ENCODE measurements around the gene DIAPH3.

DIAPH3 gene

GRCh38 chr13:60150538-60150937, 13.2 kb downstream of the DIAPH3 start:
- no peak for DNase-seq

- DNase-seq, result no peak
Observed at GRCh38 chr13:60148918-60149317, 14.8 kb downstream of the DIAPH3 start.

GRCh38 chr13:60147361-60147760, 16.4 kb downstream of the DIAPH3 start:
- DNase-seq, result no peak

- DNase-seq, result no peak
Observed at GRCh38 chr13:60146471-60146870, 17.3 kb downstream of the DIAPH3 start.

DNA sequence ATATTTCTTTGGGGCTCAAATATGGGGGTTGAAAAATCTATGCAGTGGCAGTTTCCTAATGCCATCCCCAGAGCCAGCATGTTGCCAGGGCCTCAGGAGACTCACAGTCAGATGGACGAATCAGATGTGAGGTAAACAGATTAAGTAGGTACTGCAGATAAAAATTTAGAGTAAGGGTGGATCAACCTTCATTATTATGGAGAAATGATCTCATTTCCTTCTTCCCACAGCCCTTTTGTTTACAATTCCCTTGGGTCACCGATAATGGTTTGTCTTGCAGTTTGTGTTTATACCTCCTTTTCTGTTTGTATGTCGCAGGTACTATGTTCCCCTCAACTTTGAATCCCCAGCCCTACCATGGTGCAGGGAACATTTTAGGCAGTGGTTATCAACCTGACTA, 20.0 kb downstream of the DIAPH3 start:
- DNase-seq, result no peak

DNA sequence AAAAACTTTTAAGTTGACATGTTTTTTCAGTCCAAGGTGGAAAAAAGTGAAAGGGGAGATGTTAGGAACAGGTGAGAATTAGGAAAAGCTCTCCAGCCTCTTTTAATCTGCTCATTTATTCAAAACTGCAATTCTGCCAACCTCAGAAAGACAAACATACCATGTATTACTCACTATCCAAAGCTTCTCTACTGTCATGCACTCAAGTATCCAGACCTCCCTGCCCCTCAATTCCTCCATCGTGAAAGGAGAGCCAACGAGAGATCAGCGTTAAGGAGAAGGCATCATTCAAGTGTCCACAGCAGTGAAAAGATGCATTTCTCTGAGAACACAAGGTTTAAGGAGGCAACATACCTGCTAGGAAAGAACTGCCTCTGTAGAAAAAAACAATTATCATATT, 24.5 kb downstream of the DIAPH3 start:
- no peak for DNase-seq

DNA sequence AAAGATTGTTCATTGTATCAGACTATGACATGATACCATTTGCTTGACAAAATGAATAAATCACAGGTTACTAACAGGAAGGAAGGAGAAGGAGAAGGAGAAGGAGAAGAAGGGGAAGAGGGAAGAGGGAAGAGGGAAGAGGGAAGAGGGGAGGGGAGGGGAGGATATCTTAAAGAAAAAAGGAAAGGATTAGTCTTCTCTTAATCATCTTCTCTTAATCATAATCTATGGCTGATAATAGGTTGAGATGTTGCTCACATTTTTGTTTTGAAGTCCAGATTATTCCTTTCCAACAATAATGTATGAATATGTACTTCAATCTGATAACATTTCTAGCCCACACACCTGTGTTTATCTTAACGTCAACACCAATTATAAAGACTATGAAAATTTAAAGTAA, 25.1 kb downstream of the DIAPH3 start:
- no peak for DNase-seq

- DNase-seq, result no peak
Observed at GRCh38 chr13:60137911-60138560, 25.7 kb downstream of the DIAPH3 start.

DNA sequence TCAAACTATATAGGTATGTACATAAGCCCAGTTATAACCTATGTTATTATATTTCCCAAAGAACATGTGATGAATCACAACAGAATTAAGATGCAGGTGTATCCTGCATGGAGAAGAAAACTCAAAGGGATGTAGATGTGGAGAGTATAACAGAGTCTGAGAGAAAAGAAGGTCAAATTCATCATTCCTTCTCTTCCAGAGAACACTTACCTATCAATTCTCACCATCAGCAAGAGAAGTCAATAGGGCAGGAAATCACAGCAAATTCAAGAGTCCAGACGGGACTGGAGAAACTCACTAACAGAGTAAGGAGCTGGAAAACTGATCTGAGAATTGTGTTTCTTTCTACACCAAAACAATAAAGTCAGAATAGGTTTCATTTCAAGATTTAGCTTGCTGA, 28.4 kb downstream of the DIAPH3 start:
- no peak for DNase-seq

GRCh38 chr13:60134376-60134775, 29.4 kb downstream of the DIAPH3 start:
- no peak for DNase-seq

DNA sequence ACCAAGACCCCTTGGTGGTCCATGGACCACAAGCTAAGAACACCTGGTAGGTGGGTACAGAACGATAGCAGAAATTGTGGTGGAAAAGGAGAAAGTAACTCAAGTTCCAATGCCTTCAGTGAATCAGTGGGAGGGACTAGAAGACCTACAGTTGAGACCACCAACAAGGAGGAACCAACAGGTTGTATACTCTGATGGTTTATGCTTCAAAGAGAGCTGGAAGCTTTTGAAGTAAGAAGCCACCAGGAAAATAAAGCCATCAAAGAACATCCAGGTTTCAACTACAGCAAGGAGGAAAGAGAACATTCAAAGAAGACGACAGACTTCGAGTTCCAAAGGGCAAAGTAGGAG, 42.4 kb downstream of the DIAPH3 start:
- no peak for DNase-seq

DNA sequence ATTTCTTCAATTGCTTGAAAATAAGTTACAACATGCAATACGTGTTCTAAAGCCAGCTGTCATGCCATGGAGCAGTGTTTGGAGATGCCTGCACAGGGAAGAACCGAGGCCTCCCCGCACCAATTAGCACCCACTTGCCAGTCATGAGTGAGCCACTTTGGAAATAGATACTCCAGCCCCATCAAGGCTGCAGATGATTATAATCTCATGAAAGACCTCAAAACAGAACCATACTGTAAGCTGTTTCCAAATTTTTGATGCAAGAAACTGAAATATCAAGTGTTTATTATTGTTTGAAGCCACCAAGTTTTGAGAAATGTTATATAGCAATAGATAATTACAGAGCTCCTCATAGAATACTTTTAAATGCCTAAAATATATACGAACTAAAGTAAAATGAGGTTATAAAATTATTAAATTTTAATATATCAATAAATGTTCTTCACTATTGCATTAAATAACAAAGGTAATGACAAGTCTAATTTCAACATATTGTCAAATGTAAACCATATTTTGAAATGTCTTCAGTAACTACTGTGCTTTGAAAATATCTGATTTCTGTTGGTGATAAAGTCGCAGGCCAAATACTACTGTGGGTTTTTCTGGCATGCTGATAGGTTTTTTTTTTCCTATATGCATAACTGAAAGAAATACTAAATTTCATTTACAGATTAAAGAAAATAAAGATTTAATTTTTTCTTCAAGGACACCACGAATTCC, 43.0 kb downstream of the DIAPH3 start:
- no peak for DNase-seq

- DNase-seq, result no peak
Observed at GRCh38 chr13:60118696-60119400, 44.9 kb downstream of the DIAPH3 start.

- no peak for DNase-seq
Observed at GRCh38 chr13:60114499-60115028, 49.2 kb downstream of the DIAPH3 start.

DNA sequence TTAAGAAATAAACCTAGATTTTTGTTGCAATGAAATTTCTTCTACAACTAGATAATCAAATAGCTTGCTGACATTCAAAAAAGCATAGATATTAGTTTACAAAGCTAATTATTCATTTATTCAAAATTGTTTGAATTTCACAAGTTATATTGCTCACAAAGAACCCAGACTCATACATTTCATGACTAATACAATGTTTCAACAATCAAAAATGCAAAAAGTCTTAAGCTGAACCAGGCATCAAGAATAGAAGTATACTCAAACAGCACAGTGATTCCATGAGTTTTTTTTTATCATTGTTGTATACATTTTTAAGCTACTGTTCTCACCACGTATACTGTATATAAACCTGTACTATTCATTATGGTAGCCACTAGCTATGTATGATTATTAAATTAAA, 51.0 kb downstream of the DIAPH3 start:
- no peak for DNase-seq

DNA sequence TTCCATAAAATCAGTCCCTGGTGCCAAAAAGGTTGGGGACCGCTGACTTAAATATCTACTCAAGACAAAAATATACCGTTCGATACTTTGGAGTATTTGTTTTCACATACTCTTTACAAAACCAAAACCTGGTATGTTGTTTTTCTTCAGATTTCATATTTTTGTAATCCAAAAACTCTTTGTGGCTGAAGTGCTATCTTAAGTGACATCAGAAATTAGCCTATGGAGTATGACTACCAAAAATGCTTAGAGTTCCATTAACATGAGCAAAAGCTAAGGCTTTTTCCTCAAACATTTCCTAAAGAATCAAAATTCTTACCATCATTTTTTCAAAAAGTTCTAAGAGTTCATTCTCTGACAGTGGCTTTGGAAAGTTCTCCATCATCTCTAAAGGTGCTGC, 52.0 kb downstream of the DIAPH3 start:
- DNase-seq, result no peak

- no peak for DNase-seq
Observed at GRCh38 chr13:60109285-60109684, 54.4 kb downstream of the DIAPH3 start.

DNA sequence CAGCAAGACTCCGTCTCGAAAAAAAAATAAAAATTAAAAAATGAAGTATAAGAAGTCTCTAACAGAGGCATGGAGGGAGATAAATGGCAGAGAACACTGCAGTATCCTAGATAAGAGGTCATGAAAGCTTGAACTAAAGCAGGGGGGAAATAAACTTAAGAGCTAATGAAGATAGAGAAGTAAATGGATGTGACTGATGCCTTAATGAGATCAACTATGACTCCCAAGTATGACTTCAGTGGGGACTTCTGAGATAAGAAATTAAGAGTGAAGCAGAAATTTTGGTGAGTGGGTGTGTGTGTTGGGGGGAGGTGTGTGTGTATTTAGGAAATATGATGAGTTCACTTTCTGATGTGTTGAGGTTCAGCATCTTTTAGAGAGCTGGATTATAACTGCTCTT, 55.1 kb downstream of the DIAPH3 start:
- no peak for DNase-seq

GRCh38 chr13:60099631-60100420, 63.9 kb downstream of the DIAPH3 start:
- DNase-seq, result no peak

DNA sequence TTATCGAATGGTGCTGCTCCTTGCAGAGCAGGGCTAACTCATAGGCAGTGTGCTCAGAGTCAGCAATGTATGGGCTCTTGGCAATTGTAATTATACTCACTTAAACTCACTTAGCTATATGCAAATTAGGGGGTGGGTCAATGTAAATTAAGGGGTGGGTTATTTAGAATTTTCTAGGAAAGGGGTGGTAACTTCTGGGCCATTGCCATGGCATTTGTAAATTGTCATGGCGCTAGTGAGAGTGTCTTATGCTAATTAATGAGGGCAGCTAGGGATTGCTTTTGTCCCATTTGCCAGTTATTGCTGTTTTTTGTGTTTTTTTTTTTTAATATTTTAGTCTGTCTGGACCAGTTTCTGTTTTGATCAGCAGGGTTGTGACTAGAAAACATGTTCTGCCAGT, 68.4 kb downstream of the DIAPH3 start:
- no peak for DNase-seq

DNA sequence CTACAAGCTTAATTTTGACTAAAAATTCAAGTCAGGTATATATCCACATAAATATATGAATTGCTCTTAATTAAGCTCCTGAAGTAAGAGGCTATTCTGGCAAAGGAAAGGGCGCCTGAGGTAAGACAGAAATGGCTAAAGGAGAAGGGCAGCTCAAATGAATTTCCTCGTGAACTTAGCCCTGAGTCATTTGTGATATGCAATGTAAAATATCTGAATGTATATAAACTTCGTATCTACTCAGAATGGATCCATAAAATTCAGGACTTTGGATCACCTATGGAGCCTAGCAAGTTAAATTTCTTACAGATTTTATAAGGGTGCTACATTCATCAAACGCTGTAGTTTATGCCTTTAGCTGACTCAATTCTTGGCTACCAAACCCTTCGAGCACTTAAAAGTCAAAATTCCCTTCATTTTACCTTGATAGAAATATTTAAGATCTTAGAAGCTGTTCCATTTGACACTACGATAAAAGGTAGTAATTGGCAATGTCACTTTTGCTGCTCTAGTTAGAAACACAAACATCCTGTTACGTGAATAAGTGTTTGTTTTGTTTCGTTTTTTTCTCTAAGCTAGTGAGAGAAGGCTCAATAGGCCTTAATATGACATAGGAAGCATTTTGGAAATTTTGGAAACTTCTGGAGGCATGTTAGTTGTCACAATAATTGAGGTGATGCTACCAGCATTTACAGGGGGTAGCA, 69.2 kb downstream of the DIAPH3 start:
- DNase-seq, result no peak

DNA sequence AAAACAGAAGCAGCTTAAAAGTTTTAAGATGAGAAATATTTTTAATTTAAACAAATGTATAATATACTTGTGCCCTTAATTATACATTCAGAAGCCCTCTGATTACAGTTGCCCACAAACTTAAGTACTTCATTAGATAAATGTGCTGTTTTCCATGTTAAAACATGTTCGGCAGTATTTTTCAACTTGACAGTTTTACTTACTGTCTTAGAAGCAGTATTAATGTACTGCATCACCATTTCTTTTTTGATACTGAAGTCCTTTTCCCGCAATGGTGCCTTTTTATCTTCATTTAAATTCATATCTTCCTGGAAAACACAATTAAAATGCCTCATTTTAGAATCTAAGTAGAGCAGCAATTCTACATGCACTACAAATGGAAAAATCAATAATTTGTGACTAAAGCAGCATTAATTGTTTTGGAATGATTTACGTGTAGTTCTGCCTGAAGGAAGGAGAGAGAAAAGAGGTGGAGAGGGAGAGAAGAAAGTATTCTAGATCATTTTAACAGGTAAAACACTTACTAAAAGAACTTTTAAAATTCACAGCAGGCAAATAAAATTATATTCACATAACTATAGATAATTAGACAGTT, 70.2 kb downstream of the DIAPH3 start:
- DNase-seq, result no peak
